HT1080 (cell line): Measurements from ENCODE around the gene ZBBX. TPM values are rescaled to one million over a fixed set of nuclear protein-coding genes. Genes with fewer than 3 reads are reported as not detected.
A peak's percentile ranks its signal among the peaks of the same experiment; 100 is the strongest.

ENCODE experiments used
- DNase-seq: peaks from one replicate; pipeline ENCODE4 v3.0.0-alpha.2; 2015; ENCODE audit warnings: low read depth
- total RNA-seq: library from RNA; depleted of rRNA; stranded (reverse); fragments of >200 nt; shearing (Covaris generic); gene quantifications from 2 replicates; pipeline ENCODE4 v1.2.3, GENCODE V29; 2014

Gene ZBBX
- total RNA-seq, 1 experiment from 2014 or later: not detected

- DNase-seq: no peak
Measured at GRCh38 chr3:167306319-167306718, 73.8 kb downstream of the ZBBX start.

GRCh38 chr3:167305340-167305890 lies 74.7 kb downstream of the ZBBX start:
- no peak for DNase-seq

- no peak for DNase-seq
Measured at GRCh38 chr3:167304077-167304476, 76.0 kb downstream of the ZBBX start.

- no peak for DNase-seq
Measured at GRCh38 chr3:167302678-167303077, 77.4 kb downstream of the ZBBX start.

- no peak for DNase-seq
Measured at GRCh38 chr3:167300207-167300606, 79.9 kb downstream of the ZBBX start.

GRCh38 chr3:167289435-167289834 lies 90.7 kb downstream of the ZBBX start:
- no peak for DNase-seq

GRCh38 chr3:167288737-167289136 lies 91.4 kb downstream of the ZBBX start:
- DNase-seq: no peak

GRCh38 chr3:167287308-167287707 lies 92.8 kb downstream of the ZBBX start:
- DNase-seq: no peak

GRCh38 chr3:167274141-167274874 lies 105.8 kb downstream of the ZBBX start:
- DNase-seq: no peak

GRCh38 chr3:167253037-167253436 lies 127.1 kb downstream of the ZBBX start:
- no peak for DNase-seq

GRCh38 chr3:167251678-167252077 lies 128.4 kb downstream of the ZBBX start:
- no peak for DNase-seq

- DNase-seq: no peak
Measured at GRCh38 chr3:167246252-167246651, 133.8 kb downstream of the ZBBX start.

GRCh38 chr3:167241048-167241845 lies 138.8 kb downstream of the ZBBX start:
- no peak for DNase-seq

- DNase-seq: peak; percentile 87
Measured at GRCh38 chr3:167228135-167228534, 152.0 kb downstream of the ZBBX start.

- no peak for DNase-seq
Measured at GRCh38 chr3:167225821-167226220, 154.3 kb downstream of the ZBBX start.

- no peak for DNase-seq
Measured at GRCh38 chr3:167209011-167209410, 171.1 kb downstream of the ZBBX start.

GRCh38 chr3:167203062-167203461 lies 177.0 kb downstream of the ZBBX start:
- DNase-seq: no peak

GRCh38 chr3:167198949-167199600 lies 181.0 kb downstream of the ZBBX start:
- DNase-seq: peak; percentile 35
